Karpas-422 (cell line): Measurements from ENCODE around the gene GALNT17. TPM values are rescaled to one million over a fixed set of nuclear protein-coding genes. Genes with fewer than 3 reads are reported as not detected.

ENCODE experiments used
- DNase-seq: peaks from one replicate; pipeline ENCODE4 v3.0.0-alpha.2; 2015
- H2AFZ ChIP-seq: fragments of 200-600 bp; sonication (generic); 2 replicates; pipeline ENCODE4 v1.6.1; 2014; ENCODE audit warnings: antibody characterized with exemption, low read length, mixed read lengths
- H3K27ac ChIP-seq: fragments of 200-600 bp; sonication (generic); 2 replicates; pipeline ENCODE4 v1.5.1; 2014; ENCODE audit warnings: mild to moderate bottlenecking, low read length, moderate library complexity
- H3K27me3 ChIP-seq: fragments of 200-600 bp; sonication (generic); 2 replicates; pipeline ENCODE4 v1.6.1; 2014; ENCODE audit warnings: low read length, mixed read lengths
- H3K36me3 ChIP-seq: fragments of 200-600 bp; sonication (generic); 2 replicates; pipeline ENCODE4 v1.6.1; 2014; ENCODE audit warnings: low read length, mixed read lengths; ENCODE audit not compliant: insufficient read depth
- H3K4me1 ChIP-seq: fragments of 200-600 bp; sonication (generic); 2 replicates; pipeline ENCODE4 v1.6.1; 2014; ENCODE audit warnings: mild to moderate bottlenecking, low read length, mixed read lengths
- H3K4me2 ChIP-seq: fragments of 200-600 bp; sonication (generic); 2 replicates; pipeline ENCODE4 v1.6.1; 2014; ENCODE audit warnings: low read length, low read depth, mild to moderate bottlenecking; ENCODE audit not compliant: poor library complexity, severe bottlenecking
- H3K4me3 ChIP-seq: fragments of 200-600 bp; sonication (generic); 2 replicates; pipeline ENCODE4 v1.5.1; 2014; ENCODE audit warnings: mild to moderate bottlenecking, antibody characterized with exemption, low read length, mixed read lengths
- H3K79me2 ChIP-seq: fragments of 200-600 bp; sonication (generic); 2 replicates; pipeline ENCODE4 v1.6.1; 2014; ENCODE audit warnings: mild to moderate bottlenecking, low read length, mixed read lengths
- H3K9ac ChIP-seq: fragments of 200-600 bp; sonication (generic); 2 replicates; pipeline ENCODE4 v1.6.0; 2014; ENCODE audit warnings: low read length
- H3K9me2 ChIP-seq: fragments of 200-600 bp; sonication (generic), shearing (Covaris generic); replicated peaks from 2 replicates; pipeline ENCODE4 v1.6.0; 2014; ENCODE audit warnings: mild to moderate bottlenecking, low read length, moderate library complexity; ENCODE audit not compliant: insufficient read depth
- H3K9me3 ChIP-seq: fragments of 300-700, 200-600 bp; sonication (generic); 2 replicates; pipeline ENCODE4 v1.6.1; 2014; ENCODE audit warnings: low read length, mixed read lengths
- H4K20me1 ChIP-seq: fragments of 200-600 bp; sonication (generic); 2 replicates; pipeline ENCODE4 v1.6.1; 2014; ENCODE audit warnings: mild to moderate bottlenecking, antibody characterized with exemption, low read length, low read depth; ENCODE audit not compliant: insufficient read depth
- total RNA-seq: library from RNA; depleted of rRNA; stranded (reverse); fragments of >200 nt; shearing (Covaris generic); gene quantifications from 2 replicates; pipeline ENCODE4 v1.2.3, GENCODE V29; 2014; ENCODE audit warnings: low replicate concordance

GALNT17 gene
- total RNA-seq, 1 experiment from 2014 or later: not detected

- Histone ChIP-seq H3K4me3 (no peak overlapping the region), H3K9me3 (no peaks in the 10 kb centered on the region), H3K9me2 (no peaks in the 10 kb centered on the region), H3K4me1 (no peaks in the 10 kb centered on the region), H3K27ac (no peak overlapping the region), H3K36me3 (no peaks in the 10 kb centered on the region), H2AFZ (no peak overlapping the region), H3K4me2 (no peak overlapping the region), H3K27me3 (no peaks in the 10 kb centered on the region), H3K9ac (no peak overlapping the region), H4K20me1 (no peaks in the 10 kb centered on the region), H3K79me2 (no peaks in the 10 kb centered on the region)
- no peak for DNase-seq
Observed at GRCh38 chr7:71470830-71471229, 338.9 kb downstream of the GALNT17 start.

GRCh38 chr7:71472962-71473361, 341.0 kb downstream of the GALNT17 start:
- DNase-seq: no peak
- H3K79me2 ChIP-seq: no peaks in the 10 kb centered on the region
- H3K4me3 ChIP-seq: no peak overlapping the region
- no peaks in the 10 kb centered on the region for H4K20me1 ChIP-seq
- H3K36me3 ChIP-seq: no peaks in the 10 kb centered on the region
- no peaks in the 10 kb centered on the region for H3K9me2 ChIP-seq
- no peaks in the 10 kb centered on the region for H3K9me3 ChIP-seq
- H3K4me2 ChIP-seq: no peak overlapping the region
- H3K9ac ChIP-seq: no peak overlapping the region
- no peak overlapping the region for H2AFZ ChIP-seq
- H3K27ac ChIP-seq: no peak overlapping the region
- H3K27me3 ChIP-seq: no peaks in the 10 kb centered on the region
- no peaks in the 10 kb centered on the region for H3K4me1 ChIP-seq

GRCh38 chr7:71473366-71473967, 341.5 kb downstream of the GALNT17 start:
- no peak overlapping the region for H2AFZ ChIP-seq
- no peaks in the 10 kb centered on the region for H4K20me1 ChIP-seq
- no peaks in the 10 kb centered on the region for H3K27me3 ChIP-seq
- no peak for DNase-seq
- no peak overlapping the region for H3K4me3 ChIP-seq
- no peak overlapping the region for H3K9ac ChIP-seq
- H3K27ac ChIP-seq: no peak overlapping the region
- H3K9me2 ChIP-seq: no peaks in the 10 kb centered on the region
- no peaks in the 10 kb centered on the region for H3K9me3 ChIP-seq
- no peak overlapping the region for H3K4me2 ChIP-seq
- no peaks in the 10 kb centered on the region for H3K36me3 ChIP-seq
- H3K4me1 ChIP-seq: no peaks in the 10 kb centered on the region
- H3K79me2 ChIP-seq: no peaks in the 10 kb centered on the region

GRCh38 chr7:71477441-71477840, 345.5 kb downstream of the GALNT17 start:
- Histone ChIP-seq H3K36me3 (no peaks in the 10 kb centered on the region), H3K9me2 (no peaks in the 10 kb centered on the region), H3K27me3 (no peaks in the 10 kb centered on the region), H3K9ac (no peak overlapping the region), H3K79me2 (no peaks in the 10 kb centered on the region), H2AFZ (no peak overlapping the region), H3K9me3 (no peaks in the 10 kb centered on the region), H3K4me1 (no peaks in the 10 kb centered on the region), H3K4me3 (no peak overlapping the region), H3K27ac (no peak overlapping the region), H4K20me1 (no peaks in the 10 kb centered on the region), H3K4me2 (no peak overlapping the region)
- DNase-seq: no peak

- Histone ChIP-seq H3K4me2 (no peak overlapping the region), H4K20me1 (no peaks in the 10 kb centered on the region), H3K4me1 (no peaks in the 10 kb centered on the region), H3K4me3 (no peak overlapping the region), H3K79me2 (no peaks in the 10 kb centered on the region), H3K27ac (no peak overlapping the region), H2AFZ (no peak overlapping the region), H3K9me2 (no peaks in the 10 kb centered on the region), H3K9ac (no peak overlapping the region), H3K36me3 (no peaks in the 10 kb centered on the region), H3K9me3 (no peaks in the 10 kb centered on the region), H3K27me3 (no peaks in the 10 kb centered on the region)
- DNase-seq: no peak
Observed at GRCh38 chr7:71479231-71479630, 347.3 kb downstream of the GALNT17 start.

- no peaks in the 10 kb centered on the region for H3K79me2 ChIP-seq
- H3K9ac ChIP-seq: no peak overlapping the region
- H4K20me1 ChIP-seq: no peaks in the 10 kb centered on the region
- no peaks in the 10 kb centered on the region for H3K27me3 ChIP-seq
- H3K4me1 ChIP-seq: no peaks in the 10 kb centered on the region
- no peaks in the 10 kb centered on the region for H3K36me3 ChIP-seq
- no peak overlapping the region for H3K27ac ChIP-seq
- no peak overlapping the region for H3K4me2 ChIP-seq
- no peak for DNase-seq
- no peaks in the 10 kb centered on the region for H3K9me3 ChIP-seq
- H3K4me3 ChIP-seq: no peak overlapping the region
- no peaks in the 10 kb centered on the region for H3K9me2 ChIP-seq
- H2AFZ ChIP-seq: no peak overlapping the region
Observed at GRCh38 chr7:71480791-71481190, 348.8 kb downstream of the GALNT17 start.

- Histone ChIP-seq H3K4me1 (no peaks in the 10 kb centered on the region), H2AFZ (no peak overlapping the region), H4K20me1 (no peaks in the 10 kb centered on the region), H3K9me3 (no peaks in the 10 kb centered on the region), H3K36me3 (no peaks in the 10 kb centered on the region), H3K27ac (no peak overlapping the region), H3K4me3 (no peak overlapping the region), H3K9ac (no peak overlapping the region), H3K79me2 (no peaks in the 10 kb centered on the region), H3K4me2 (no peak overlapping the region), H3K9me2 (no peaks in the 10 kb centered on the region), H3K27me3 (no peaks in the 10 kb centered on the region)
- DNase-seq: no peak
Observed at GRCh38 chr7:71482284-71482683, 350.3 kb downstream of the GALNT17 start.

GRCh38 chr7:71484380-71484779, 352.4 kb downstream of the GALNT17 start:
- Histone ChIP-seq H2AFZ (no peak overlapping the region), H3K36me3 (no peaks in the 10 kb centered on the region), H3K4me1 (no peaks in the 10 kb centered on the region), H3K9ac (no peak overlapping the region), H4K20me1 (no peaks in the 10 kb centered on the region), H3K79me2 (no peaks in the 10 kb centered on the region), H3K27me3 (no peaks in the 10 kb centered on the region), H3K27ac (no peak overlapping the region), H3K9me2 (no peaks in the 10 kb centered on the region), H3K9me3 (no peaks in the 10 kb centered on the region), H3K4me2 (no peak overlapping the region), H3K4me3 (no peak overlapping the region)
- DNase-seq: no peak

- Histone ChIP-seq H3K4me3 (no peak overlapping the region), H3K9me3 (no peaks in the 10 kb centered on the region), H3K4me1 (no peaks in the 10 kb centered on the region), H3K27me3 (no peaks in the 10 kb centered on the region), H3K9ac (no peak overlapping the region), H4K20me1 (no peaks in the 10 kb centered on the region), H3K27ac (no peak overlapping the region), H3K79me2 (no peaks in the 10 kb centered on the region), H2AFZ (no peak overlapping the region), H3K9me2 (no peaks in the 10 kb centered on the region), H3K36me3 (no peaks in the 10 kb centered on the region), H3K4me2 (no peak overlapping the region)
- no peak for DNase-seq
Observed at GRCh38 chr7:71485586-71485985, 353.6 kb downstream of the GALNT17 start.
